IMR-90 (cell line): Measurements from ENCODE around the gene RAVER1. TPM values are rescaled to one million over a fixed set of nuclear protein-coding genes. Genes with fewer than 3 reads are reported as not detected.
A peak's percentile ranks its signal among the peaks of the same experiment; 100 is the strongest.

Experiments used
- ATAC-seq: fragments of 200-7000 bp; cut with Tn5 transposase; 2 replicates; pipeline ENCODE4 v1.9.1; 2020; ENCODE audit warnings: low read depth, mild to moderate bottlenecking, moderate library complexity
- BruUV-seq: library from RNA; stranded (reverse); fragments of 400-500 nt; replicated peaks from 2 replicates; lab custom pipeline; 2021; lab: Mats Ljungman, UMichigan
- CTCF ChIA-PET: fragments of 300-600 bp; formaldehyde crosslinking; extraction: SDS; loops from one replicate; lab custom pipeline; 2021; ENCODE audit warnings: antibody characterized with exemption; lab: Yijun Ruan, JAX
- POLR2A ChIA-PET: fragments of 300-600 bp; sonication (Branson Sonifier 250); formaldehyde crosslinking; loops from one replicate; lab custom pipeline; 2022; ENCODE audit warnings: antibody characterized with exemption; ENCODE audit not compliant: unreplicated experiment; lab: Charles Lee
- DNase-seq: peaks from one replicate; pipeline ENCODE4 v3.0.0; 2013
- H2AFZ ChIP-seq: replicated peaks from 2 replicates; pipeline ENCODE3; 2013; ENCODE audit warnings: low read length, mild to moderate bottlenecking; ENCODE audit not compliant: poor library complexity
- H2AK5ac ChIP-seq: 2 replicates; pipeline ENCODE4 v1.6.1; 2013; ENCODE audit warnings: low read depth, low read length, inconsistent platforms
- H2AK9ac ChIP-seq: replicated peaks from 2 replicates; pipeline ENCODE3; 2013; ENCODE audit warnings: mild to moderate bottlenecking, low read depth, low read length, moderate library complexity; ENCODE audit not compliant: poor library complexity
- H2BK120ac ChIP-seq: 2 replicates; pipeline ENCODE4 v1.6.1; 2013; ENCODE audit warnings: low read depth, low read length, inconsistent platforms
- H2BK15ac ChIP-seq: 3 replicates; pipeline ENCODE4 v1.6.1; 2013; ENCODE audit warnings: low read depth, low read length, inconsistent platforms
- H2BK20ac ChIP-seq: 2 replicates; pipeline ENCODE4 v1.6.1; 2013; ENCODE audit warnings: low read depth, mild to moderate bottlenecking, inconsistent platforms, low read length, moderate library complexity
- H2BK5ac ChIP-seq: 2 replicates; pipeline ENCODE4 v1.6.1; 2013; ENCODE audit warnings: mild to moderate bottlenecking, low read depth, low read length, inconsistent platforms; ENCODE audit not compliant: poor library complexity, severe bottlenecking
- H3K14ac ChIP-seq: replicated peaks from 2 replicates; pipeline ENCODE4 v1.6.1; 2013; ENCODE audit warnings: low read depth, low read length, inconsistent platforms
- H3K18ac ChIP-seq: 2 replicates; pipeline ENCODE4 v1.6.1; 2013; ENCODE audit warnings: low read depth, low read length, control low read depth
- H3K23ac ChIP-seq: 2 replicates; pipeline ENCODE4 v1.6.1; 2013; ENCODE audit warnings: low read depth, low read length, inconsistent platforms
- H3K27ac ChIP-seq: 2 replicates; pipeline ENCODE4 v1.5.1; 2013; ENCODE audit warnings: mild to moderate bottlenecking, control low read depth, low read length; ENCODE audit not compliant: insufficient read depth
- H3K27me3 ChIP-seq: 2 replicates; pipeline ENCODE4 v1.6.1; 2013; ENCODE audit warnings: low read length; ENCODE audit not compliant: control insufficient read depth, insufficient read depth
- H3K36me3 ChIP-seq: 2 replicates; pipeline ENCODE4 v1.6.1; 2013; ENCODE audit warnings: low read length, mixed read lengths; ENCODE audit not compliant: control insufficient read depth, insufficient read depth
- H3K4ac ChIP-seq: 2 replicates; pipeline ENCODE4 v1.6.1; 2013; ENCODE audit warnings: low read depth, low read length, inconsistent platforms
- H3K4me1 ChIP-seq: 2 replicates; pipeline ENCODE4 v1.6.1; 2013; ENCODE audit warnings: low read length, mixed read lengths; ENCODE audit not compliant: control insufficient read depth, insufficient read depth
- H3K4me2 ChIP-seq: 2 replicates; pipeline ENCODE4 v1.6.1; 2013; ENCODE audit warnings: low read depth, mild to moderate bottlenecking, control low read depth, low read length, moderate library complexity
- H3K4me3 ChIP-seq: 2 replicates; pipeline ENCODE4 v1.5.1; 2013; ENCODE audit warnings: low read depth, mild to moderate bottlenecking, control low read depth, low read length, moderate library complexity; ENCODE audit not compliant: insufficient read depth
- H3K56ac ChIP-seq: 2 replicates; pipeline ENCODE4 v1.6.1; 2013; ENCODE audit warnings: low read length, inconsistent platforms; ENCODE audit not compliant: insufficient read depth; ENCODE audit errors: extremely low read depth
- H3K79me1 ChIP-seq, 2 experiments: 2 replicates each; pipeline ENCODE4 v1.6.1; 2013; ENCODE audit warnings: low read length in 2 of 2, inconsistent platforms in 1 of 2, low read depth in 1 of 2
- H3K9ac ChIP-seq: 2 replicates; pipeline ENCODE4 v1.6.1; 2013; ENCODE audit warnings: low read depth, low read length, control low read depth
- H3K9me1 ChIP-seq: 2 replicates; pipeline ENCODE4 v1.6.1; 2013; ENCODE audit warnings: low read length, inconsistent platforms; ENCODE audit not compliant: insufficient read depth
- H3K9me3 ChIP-seq: 2 replicates; pipeline ENCODE4 v1.6.1; 2013; ENCODE audit warnings: low read length; ENCODE audit not compliant: control insufficient read depth, insufficient read depth
- H4K20me1 ChIP-seq: 2 replicates; pipeline ENCODE4 v1.6.1; 2013; ENCODE audit warnings: low read length, inconsistent platforms; ENCODE audit not compliant: insufficient read depth
- H4K5ac ChIP-seq: 2 replicates; pipeline ENCODE4 v1.6.1; 2013; ENCODE audit warnings: mild to moderate bottlenecking, low read depth, low read length, control low read depth
- H4K8ac ChIP-seq, 2 experiments: 2 replicates each; pipeline ENCODE4 v1.6.1; 2013; ENCODE audit warnings: low read depth in 2 of 2, low read length in 2 of 2, control low read depth in 1 of 2, inconsistent platforms in 1 of 2
- H4K91ac ChIP-seq: 2 replicates; pipeline ENCODE4 v1.6.1; 2013; ENCODE audit warnings: low read depth, low read length, inconsistent platforms; ENCODE audit not compliant: insufficient read depth
- BHLHE40 ChIP-seq: fragments of 150-350 bp; IDR thresholded peaks from 2 replicates; pipeline ENCODE4 v1.6.1; 2016; ENCODE audit warnings: mild to moderate bottlenecking, low read depth, low read length
- CEBPB ChIP-seq: IDR thresholded peaks from 2 replicates; pipeline ENCODE4 v1.6.1; 2012; ENCODE audit warnings: low read depth, low read length, improper control_type of control experiment
- CTCF ChIP-seq: conservative IDR thresholded peaks from 2 replicates; pipeline ENCODE4 v1.5.1; 2012; ENCODE audit warnings: mild to moderate bottlenecking, low read depth, low read length, improper control_type of control experiment
- ELK1 ChIP-seq: fragments of 150-350 bp; IDR thresholded peaks from 2 replicates; pipeline ENCODE4 v1.6.1; 2016; ENCODE audit warnings: low read depth, mild to moderate bottlenecking, low read length, moderate library complexity, borderline replicate concordance
- MAFK ChIP-seq: IDR thresholded peaks from 2 replicates; pipeline ENCODE4 v1.6.1; 2012; ENCODE audit warnings: low read depth, low read length, improper control_type of control experiment
- MXI1 ChIP-seq: IDR thresholded peaks from 2 replicates; pipeline ENCODE4 v1.6.1; 2012; ENCODE audit warnings: low read depth, mild to moderate bottlenecking, low read length, moderate library complexity, borderline replicate concordance
- NFE2L2 ChIP-seq: fragments of 150-350 bp; IDR thresholded peaks from 2 replicates; pipeline ENCODE4 v1.6.1; 2016; ENCODE audit warnings: low read depth, mild to moderate bottlenecking, low read length
- POLR2A ChIP-seq: IDR thresholded peaks from 2 replicates; pipeline ENCODE4 v1.6.1; 2012; ENCODE audit warnings: mild to moderate bottlenecking, low read depth, low read length
- RAD21 ChIP-seq: IDR thresholded peaks from 2 replicates; pipeline ENCODE4 v1.6.1; 2012; ENCODE audit warnings: low read length, improper control_type of control experiment
- RCOR1 ChIP-seq: IDR thresholded peaks from 2 replicates; pipeline ENCODE4 v1.6.1; 2012; ENCODE audit warnings: mild to moderate bottlenecking, low read length, improper control_type of control experiment; ENCODE audit not compliant: insufficient replicate concordance
- RFX5 ChIP-seq: IDR thresholded peaks from 2 replicates; pipeline ENCODE4 v1.8.0; 2012; ENCODE audit warnings: low read depth, mild to moderate bottlenecking, low read length, moderate library complexity
- USF2 ChIP-seq: fragments of 150-350 bp; IDR thresholded peaks from 2 replicates; pipeline ENCODE4 v1.6.1; 2017; ENCODE audit warnings: mild to moderate bottlenecking, antibody characterized with exemption, low read length, low read depth
- WGBS, 2 experiments: methylation state at CpG; one replicate each; pipeline versions ENCODE4 v1.1.5 to v1.1.7; 2013; ENCODE audit warnings: missing lambda C conversion rate in 2 of 2; ENCODE audit not compliant: insufficient read length in 1 of 2; ENCODE audit errors: extremely low coverage in 2 of 2; 5-methylcytosine and 5-hydroxymethylcytosine counted together
- dilution Hi-C: fragments of 300-500 bp; cut with HindIII; formaldehyde crosslinking; loops from one replicate; pipeline ENCODE4 v1.14.3; 2018; ENCODE audit warnings: low sequenced_read_pairs; ENCODE audit not compliant: unreplicated experiment
- in situ Hi-C: fragments of 300-500 bp; cut with MboI; formaldehyde crosslinking; loops from 3 replicates; pipeline ENCODE4 v1.14.3; 2019; ENCODE audit warnings: low sequenced_read_pairs, inconsistent platforms, mixed read lengths
- intact Hi-C: fragments of 100-400 bp; cut with micrococcal nuclease; formaldehyde crosslinking; loops from 2 replicates; pipeline ENCODE4 v1.10.0; 2022
- polyA plus RNA-seq, 3 experiments: library from polyadenylated mRNA; depleted of rRNA; stranded (reverse); fragments of >200 nt; gene quantifications; 2 replicates each; pipeline ENCODE4 v1.2.3, GENCODE V29; 2012; ENCODE audit warnings: low replicate concordance in 1 of 3
- total RNA-seq: library from RNA; depleted of rRNA; stranded (reverse); fragments of >200 nt; gene quantifications from 2 replicates; pipeline ENCODE4 v1.2.3, GENCODE V29; 2012

The RAVER1 gene
- total and polyA plus RNA-seq, 2 of the 4 experiments (the other 2 are of a cell fraction) = 2.7 to 18.1 TPM

GRCh38 chr19:10316229-10317044 lies 16.9 kb downstream of the RAVER1 start:
- CTCF ChIA-PET = no interaction called here
- no peak overlapping the region for H2BK15ac ChIP-seq
- peaks cover 30% of the 10 kb centered on the region for H3K36me3 ChIP-seq
- H3K27me3 ChIP-seq = no peaks in the 10 kb centered on the region
- intact Hi-C loops = no loop called here
- H3K14ac ChIP-seq = no peak overlapping the region
- H2AK9ac ChIP-seq = peak overlapping the region; percentile 33
- peak overlapping the region; percentile 51 to 85; a peak in 3 of 4 replicates for H4K8ac ChIP-seq
- no peak overlapping the region for H3K4me3 ChIP-seq
- no peak overlapping the region for H3K4me2 ChIP-seq
- H3K79me1 ChIP-seq = peaks cover 14 to 19% of the 10 kb centered on the region in 2 experiments
- no peak overlapping the region for H2BK120ac ChIP-seq
- no peak overlapping the region for H3K27ac ChIP-seq
- no peaks in the 10 kb centered on the region for H3K4me1 ChIP-seq
- no peak overlapping the region for H3K18ac ChIP-seq
- no peaks in the 10 kb centered on the region for H4K20me1 ChIP-seq
- H3K9me1 ChIP-seq = peaks cover 7% of the 10 kb centered on the region; the same call in 1 of the 2 replicates
- no peak overlapping the region for H4K5ac ChIP-seq
- H2BK20ac ChIP-seq = no peak overlapping the region
- BruUV-seq = TSS peak; percentile 89
- POLR2A ChIA-PET = no interaction called here
- peak overlapping the region; percentile 33; the same call in 1 of the 2 replicates for H3K9ac ChIP-seq
- H3K56ac ChIP-seq = no peak overlapping the region
- 55% methylated on average over 4 of the region's 19 CpGs; no CpG with 5 or more reads in 1 of the 2 experiments for WGBS, 2 experiments
- in situ Hi-C loops = no loop called here
- TF ChIP-seq RCOR1 = no peak
- TF ChIP-seq NFE2L2 = no peak
- no peak for TF ChIP-seq CEBPB
- no peak for TF ChIP-seq POLR2A
- no peak for TF ChIP-seq RFX5
- no peak for TF ChIP-seq USF2
- TF ChIP-seq RAD21 = no peak
- TF ChIP-seq MXI1 = no peak
- TF ChIP-seq ELK1 = no peak
- TF ChIP-seq BHLHE40 = no peak
- no peak for TF ChIP-seq CTCF
- no peak for TF ChIP-seq MAFK
- H3K4ac ChIP-seq = no peak overlapping the region
- no peaks in the 10 kb centered on the region for H3K9me3 ChIP-seq
- no peak overlapping the region for H3K23ac ChIP-seq
- ATAC-seq (no peak), DNase-seq (no peak)
- H2AK5ac ChIP-seq = 0 out of 2 replicates have a peak overlapping the region, but pooled peaks have one; percentile 7
- no peak overlapping the region for H2BK5ac ChIP-seq
- H4K91ac ChIP-seq = no peak overlapping the region
- peak overlapping the region; percentile 93 for H2AFZ ChIP-seq
- dilution Hi-C loops = no loop called here
